CD4-positive, alpha-beta T cell (primary cell): ENCODE results near the gene ANXA9. TPM values are rescaled to one million over a fixed set of nuclear protein-coding genes. Genes with fewer than 3 reads are reported as not detected.

Experiments used
- ATAC-seq: fragments of 200-7000 bp; cut with Tn5 transposase; one replicate; pipeline ENCODE4 v1.10.0; 2022; ENCODE audit warnings: mild to moderate bottlenecking; ENCODE audit not compliant: poor library complexity
- CTCF ChIA-PET: fragments of 350-600 bp; sonication (Branson Sonifier 250); formaldehyde crosslinking; loops from one replicate; lab custom pipeline; 2021; ENCODE audit warnings: antibody characterized with exemption, inconsistent platforms; lab: Charles Lee
- POLR2A ChIA-PET: fragments of 350-600 bp; sonication (Branson Sonifier 250); formaldehyde crosslinking; loops from one replicate; lab custom pipeline; 2021; ENCODE audit warnings: antibody characterized with exemption, inconsistent platforms; lab: Charles Lee
- DNase-seq, 14 experiments: peaks; one replicate each; pipeline ENCODE4 v3.0.0-alpha.2; 2013 to 2020; ENCODE audit warnings: mixed read lengths in 2 of 14
- H3K27ac ChIP-seq, 2 donors: one replicate each; pipeline versions ENCODE4 v1.5.1 to v1.7.0; 2013; ENCODE audit warnings: low read length in 2 of 2, low read depth in 1 of 2, mild to moderate bottlenecking in 1 of 2
- H3K27me3 ChIP-seq, 2 experiments: 1 replicate in 1 of 2; 2 replicates in 1 of 2; pipeline versions ENCODE4 v1.6.1 to v1.7.0; 2013; ENCODE audit warnings: low read length in 2 of 2, control low read depth in 1 of 2, mild to moderate bottlenecking in 1 of 2, moderate library complexity in 1 of 2; ENCODE audit not compliant: insufficient read depth in 2 of 2, control insufficient read depth in 1 of 2
- H3K36me3 ChIP-seq: one replicate; pipeline ENCODE4 v1.6.1; 2013; ENCODE audit warnings: low read length, control low read depth; ENCODE audit not compliant: insufficient read depth
- H3K4me1 ChIP-seq: one replicate; pipeline ENCODE4 v1.6.1; 2013; ENCODE audit warnings: low read length, control low read depth; ENCODE audit not compliant: insufficient read depth
- H3K4me3 ChIP-seq: one replicate; pipeline ENCODE4 v1.5.1; 2013; ENCODE audit warnings: mild to moderate bottlenecking, low read length, moderate library complexity
- H3K9me3 ChIP-seq, 2 experiments: 1 replicate in 1 of 2; 2 replicates in 1 of 2; pipeline versions ENCODE4 v1.6.1 to v1.7.0; 2013; ENCODE audit warnings: low read length in 2 of 2, mild to moderate bottlenecking in 2 of 2, control low read depth in 1 of 2, moderate library complexity in 1 of 2; ENCODE audit not compliant: control insufficient read depth in 1 of 2, insufficient read depth in 1 of 2
- H3K27ac Mint-ChIP-seq: one replicate; pipeline ENCODE4 v1.8.0; 2020; ENCODE audit warnings: mixed read lengths
- H3K27me3 Mint-ChIP-seq: one replicate; pipeline ENCODE4 v1.8.0; 2021; ENCODE audit warnings: mixed read lengths
- H3K36me3 Mint-ChIP-seq: one replicate; pipeline ENCODE4 v1.8.0; 2021; ENCODE audit warnings: low read depth, mixed read lengths
- H3K4me1 Mint-ChIP-seq: one replicate; pipeline ENCODE4 v1.8.0; 2021; ENCODE audit warnings: low read depth, mixed read lengths
- H3K4me3 Mint-ChIP-seq: one replicate; pipeline ENCODE4 v1.8.0; 2020; ENCODE audit warnings: mild to moderate bottlenecking, mixed read lengths
- H3K9me3 Mint-ChIP-seq: one replicate; pipeline ENCODE4 v1.8.0; 2020; ENCODE audit warnings: mixed read lengths
- CTCF ChIP-seq: fragments of 200-600 bp; IDR thresholded peaks from one replicate; pipeline ENCODE4 v1.8.0; 2022; ENCODE audit warnings: antibody characterized with exemption, mild to moderate bottlenecking
- intact Hi-C, 2 experiments: fragments of 100-400 bp; cut with DNase I in 1 of 2; cut with micrococcal nuclease in 1 of 2; formaldehyde crosslinking; loops; one replicate each; pipeline versions ENCODE4 v1.15.1 to v1.9.0; 2023 to 2025; cut with DNase I, micrococcal nuclease
- total RNA-seq, 174 experiments: library from RNA in 2 of 174; stranded (reverse) in 2 of 174; gene quantifications; one replicate each; pipeline ENCODE4 v1.2.3 and lab custom pipeline; 2021 to 2026

ANXA9 gene
- total RNA-seq, 2 experiments from 2014 or later = not detected

GRCh38 chr1:150981177-150981804 is 801 bp upstream of the ANXA9 start:
- Mint-ChIP-seq H3K27ac (no peak overlapping the region), H3K9me3 (no peaks in the 10 kb centered on the region), H3K4me3 (no peak overlapping the region), H3K27me3 (no peaks in the 10 kb centered on the region), H3K4me1 (peaks cover 28% of the 10 kb centered on the region), H3K36me3 (no peaks in the 10 kb centered on the region)
- Histone ChIP-seq H3K36me3 (no peaks in the 10 kb centered on the region), H3K27me3 (no peaks in the 10 kb centered on the region), H3K4me1 (peaks cover 34% of the 10 kb centered on the region), H3K27ac (no peak overlapping the region), H3K9me3 (no peaks in the 10 kb centered on the region), H3K4me3 (no peak overlapping the region)
- POLR2A ChIA-PET = no interaction called here
- ATAC-seq = no peak
- no peak for DNase-seq
- no peak for TF ChIP-seq CTCF
- CTCF ChIA-PET = no interaction called here
- intact Hi-C loops = no loop called here

GRCh38 chr1:150985179-150985825 is 3.2 kb downstream of the ANXA9 start:
- TF ChIP-seq CTCF = no peak
- ATAC-seq = no peak
- Mint-ChIP-seq H3K9me3 (no peaks in the 10 kb centered on the region), H3K27me3 (no peaks in the 10 kb centered on the region), H3K36me3 (no peaks in the 10 kb centered on the region), H3K27ac (no peak overlapping the region), H3K4me3 (no peak overlapping the region), H3K4me1 (peaks cover 10% of the 10 kb centered on the region)
- H3K4me1 ChIP-seq = no peaks in the 10 kb centered on the region
- H3K4me3 ChIP-seq = no peak overlapping the region
- no peaks in the 10 kb centered on the region for H3K27me3 ChIP-seq
- H3K36me3 ChIP-seq = no peaks in the 10 kb centered on the region
- POLR2A ChIA-PET = interaction anchor here (0.6 to 1.4 kb wide), 4 partner anchors 12 to 771 kb away, joined by 3 read pairs; partner anchors contain the start of gene CDC42SE1
- intact Hi-C loops = no loop called here
- no peak for DNase-seq
- H3K27ac ChIP-seq = no peak overlapping the region
- CTCF ChIA-PET = interaction anchor here (1.3 kb wide), 1 partner anchor 11 kb away, joined by 4 read pairs; no protein-coding TSS in a partner anchor
- no peaks in the 10 kb centered on the region for H3K9me3 ChIP-seq

GRCh38 chr1:150987924-150988323 is 5.8 kb downstream of the ANXA9 start:
- Mint-ChIP-seq H3K9me3 (no peaks in the 10 kb centered on the region), H3K27me3 (no peaks in the 10 kb centered on the region), H3K27ac (no peak overlapping the region), H3K4me3 (no peak overlapping the region), H3K36me3 (no peaks in the 10 kb centered on the region), H3K4me1 (peaks cover 10% of the 10 kb centered on the region)
- intact Hi-C loops = no loop called here
- ChIA-PET CTCF (interaction anchor here (1.4 kb wide), 1 partner anchor 8 kb away, joined by 4 read pairs; no protein-coding TSS in a partner anchor), POLR2A (no interaction called here)
- H3K36me3 ChIP-seq = no peaks in the 10 kb centered on the region
- no peak overlapping the region for H3K27ac ChIP-seq
- no peaks in the 10 kb centered on the region for H3K4me1 ChIP-seq
- H3K27me3 ChIP-seq = no peaks in the 10 kb centered on the region
- TF ChIP-seq CTCF = no peak
- ATAC-seq = no peak
- DNase-seq = no peak
- no peak overlapping the region for H3K4me3 ChIP-seq
- H3K9me3 ChIP-seq = no peaks in the 10 kb centered on the region
